ENCODE measurements around the gene RNF144B.

The RNF144B gene

GRCh38 chr6:18488526-18489270 lies 101.5 kb downstream of the RNF144B start:
- no peak for DNase-seq (ENCODE audit: low spot score)

DNA sequence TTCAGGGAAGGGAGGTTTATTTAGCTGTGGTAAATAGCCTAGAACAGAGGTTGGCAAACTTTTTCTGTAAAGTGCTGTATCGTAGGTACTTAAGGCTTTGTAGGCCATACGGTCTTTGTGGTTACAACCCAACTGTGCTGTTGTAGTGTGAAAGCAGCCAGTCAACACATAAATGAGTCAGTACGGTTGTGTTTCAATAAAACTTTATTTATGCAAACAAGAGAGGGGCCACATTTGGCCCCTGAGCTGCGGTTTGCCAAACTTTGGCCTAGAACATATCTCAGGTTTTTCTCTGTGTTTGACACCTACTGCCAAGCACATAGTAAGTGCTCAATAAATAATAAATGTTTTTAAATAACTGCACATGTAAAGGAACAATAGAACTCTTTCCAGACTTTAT lies 102.2 kb downstream of the RNF144B start:
- no peak for DNase-seq (ENCODE audit: low spot score)

- no peak for DNase-seq (ENCODE audit: low spot score)
Observed at GRCh38 chr6:18491308-18492045, 104.3 kb downstream of the RNF144B start.

GRCh38 chr6:18492972-18493371 lies 105.8 kb downstream of the RNF144B start:
- no peak for DNase-seq (ENCODE audit: low spot score)

DNA sequence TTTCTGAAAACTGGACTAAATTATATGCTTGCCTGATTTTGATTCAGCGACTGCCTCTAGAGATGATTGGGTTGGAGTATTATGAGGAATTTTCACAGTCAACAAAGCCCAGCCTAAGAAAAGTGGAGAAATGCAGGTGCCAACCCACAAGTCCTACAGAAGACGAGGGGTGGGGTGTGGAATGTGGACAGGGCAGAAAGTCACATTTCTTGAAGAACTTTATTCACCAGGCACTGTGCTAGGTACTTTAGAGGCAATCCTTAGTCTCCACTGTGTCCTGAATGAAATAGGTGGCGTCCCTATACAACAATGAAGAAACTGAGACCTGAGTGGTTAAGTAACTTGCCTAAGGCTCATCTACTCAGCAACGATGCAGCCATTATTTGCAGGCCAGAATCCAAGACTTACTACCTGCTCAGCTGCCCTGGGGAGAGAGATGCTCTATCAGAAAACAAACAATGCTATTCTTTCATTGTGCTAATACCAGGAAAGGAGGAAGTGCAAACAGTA lies 106.3 kb downstream of the RNF144B start:
- no peak for DNase-seq (ENCODE audit: low spot score)

- DNase-seq (ENCODE audit: low spot score) = no peak
Observed at GRCh38 chr6:18493925-18494324, 106.8 kb downstream of the RNF144B start.

DNA sequence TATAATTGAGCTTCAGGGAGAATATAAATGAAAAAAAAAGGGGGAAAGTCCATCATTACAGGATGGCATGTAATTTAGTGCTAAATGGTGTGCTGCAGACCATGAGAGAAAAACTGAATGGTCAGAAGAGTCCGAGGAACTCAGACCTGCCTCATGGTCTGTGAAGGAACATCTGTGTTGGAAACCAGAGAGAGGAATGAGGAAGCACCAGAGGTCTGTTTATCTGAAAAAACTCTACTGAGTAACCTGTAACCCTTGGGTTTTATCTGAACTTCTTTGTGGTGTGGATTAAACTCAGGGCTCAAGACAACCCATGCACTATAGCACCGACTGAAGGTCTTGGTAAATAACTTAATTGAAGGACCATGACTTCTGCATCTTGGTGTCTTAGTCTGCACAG lies 108.1 kb downstream of the RNF144B start:
- DNase-seq (ENCODE audit: low spot score) = no peak

DNA sequence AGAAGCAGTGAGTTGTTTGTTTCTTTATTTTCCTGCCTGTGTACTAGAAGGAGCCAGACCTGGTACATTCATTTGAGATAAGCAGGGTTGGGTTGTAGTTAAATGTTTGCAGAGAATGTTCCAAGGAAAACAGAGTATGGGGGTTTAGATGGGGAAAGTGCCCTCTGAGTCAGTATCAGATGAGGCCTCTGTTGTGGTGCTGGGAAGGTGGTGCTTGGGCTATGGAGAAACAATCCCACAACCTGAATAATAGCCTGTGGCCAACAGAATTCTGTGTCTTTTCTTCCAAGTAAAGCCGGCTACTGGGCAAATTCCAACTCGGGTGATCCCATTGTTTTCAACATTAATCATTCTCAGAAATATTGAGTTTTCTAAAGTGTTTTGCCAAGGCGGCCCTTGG lies 109.3 kb downstream of the RNF144B start:
- no peak for DNase-seq (ENCODE audit: low spot score)

DNA sequence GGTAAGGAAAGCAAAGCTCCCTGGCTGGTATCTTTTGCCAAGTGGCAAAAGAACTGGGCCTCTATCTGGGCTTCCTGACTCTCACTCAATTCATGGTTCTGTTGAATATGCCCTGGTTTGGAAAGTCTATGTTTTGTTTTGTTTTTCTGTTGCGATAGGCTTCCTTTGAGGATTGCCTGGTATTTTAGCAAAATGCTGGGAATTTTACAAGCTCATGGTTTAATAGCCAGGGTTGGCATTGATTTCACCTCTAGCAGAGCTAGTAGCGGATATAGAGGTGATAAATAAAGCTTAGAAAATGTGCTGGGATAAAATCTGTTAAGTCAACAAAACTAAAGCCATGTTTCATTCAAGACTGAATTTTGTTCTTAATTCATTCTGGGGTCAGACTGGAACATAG lies 109.9 kb downstream of the RNF144B start:
- DNase-seq (ENCODE audit: low spot score) = no peak

DNA sequence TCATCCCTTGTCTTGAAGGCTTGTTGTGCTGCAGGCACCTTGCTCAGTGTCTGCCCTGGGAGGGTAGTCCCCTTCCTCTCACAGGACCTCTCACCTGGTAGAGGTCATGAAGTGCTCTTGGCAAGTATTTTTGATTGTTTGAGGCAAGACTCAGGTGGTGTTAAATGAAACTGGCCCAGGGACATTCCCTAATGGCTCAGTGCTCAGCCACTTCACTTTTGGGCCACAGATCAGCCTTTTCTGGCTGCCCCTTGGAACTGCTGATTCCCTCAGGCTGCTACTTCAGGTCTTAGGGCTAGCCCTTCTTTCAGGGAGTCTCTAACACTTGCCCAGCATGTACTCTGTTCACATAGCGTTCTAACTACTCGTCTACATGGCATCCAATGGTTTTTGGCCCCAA lies 111.3 kb downstream of the RNF144B start:
- DNase-seq (ENCODE audit: low spot score) = no peak

DNA sequence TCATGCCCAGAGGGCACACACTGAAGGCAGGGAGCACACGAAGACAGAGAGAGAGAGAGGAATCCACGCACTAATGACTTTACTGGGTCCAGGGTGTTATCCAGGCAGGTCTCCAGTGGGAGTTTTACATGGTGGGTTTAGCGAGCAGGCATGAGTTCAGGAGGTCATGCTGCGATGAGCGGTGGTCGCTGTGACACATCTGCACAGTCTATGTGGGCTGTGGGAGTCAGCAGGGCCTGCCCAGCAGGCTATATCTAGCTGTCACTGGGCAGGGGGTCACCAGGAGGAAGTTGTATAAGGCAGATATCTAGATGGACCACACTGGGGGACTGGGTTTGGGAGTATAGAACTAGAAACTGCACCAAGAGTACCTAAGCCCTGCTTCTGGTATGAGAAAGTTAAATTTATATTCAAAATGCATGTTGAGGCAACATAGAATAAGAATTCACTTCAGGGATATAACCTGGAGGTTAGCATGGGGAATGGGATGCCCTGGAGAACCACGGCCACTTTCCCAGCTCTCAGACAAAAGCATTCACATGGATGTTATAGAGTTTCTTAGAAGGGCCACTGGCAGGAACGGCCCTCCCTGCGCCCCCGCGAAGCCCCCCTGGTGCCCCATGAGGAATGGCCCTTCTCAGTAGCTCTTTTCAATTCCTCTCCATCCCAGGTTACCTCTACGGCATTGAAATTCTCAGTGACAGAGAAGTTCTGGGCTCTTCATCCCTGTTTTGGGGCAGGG lies 113.9 kb downstream of the RNF144B start:
- DNase-seq (ENCODE audit: low spot score) = no peak

DNA sequence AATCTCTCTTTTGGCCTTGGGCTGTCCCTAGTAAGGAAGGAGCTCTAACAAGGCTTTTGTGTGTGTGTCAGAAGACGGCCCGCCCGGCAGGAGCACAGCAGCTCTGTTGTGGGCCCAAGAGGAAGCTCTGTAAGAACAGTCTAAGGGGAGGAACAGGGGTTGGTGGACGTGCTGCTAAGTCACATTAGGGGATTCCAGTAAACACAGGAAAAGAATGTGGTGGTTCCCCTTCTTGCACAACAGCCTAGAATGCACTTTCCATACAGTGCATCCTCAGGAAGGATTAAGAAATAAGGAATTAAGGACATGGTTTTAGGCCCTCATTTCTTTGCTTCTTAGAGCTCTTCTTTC lies 114.5 kb downstream of the RNF144B start:
- DNase-seq (ENCODE audit: low spot score) = no peak

GRCh38 chr6:18503206-18503592 lies 116.0 kb downstream of the RNF144B start:
- DNase-seq (ENCODE audit: low spot score) = no peak

DNA sequence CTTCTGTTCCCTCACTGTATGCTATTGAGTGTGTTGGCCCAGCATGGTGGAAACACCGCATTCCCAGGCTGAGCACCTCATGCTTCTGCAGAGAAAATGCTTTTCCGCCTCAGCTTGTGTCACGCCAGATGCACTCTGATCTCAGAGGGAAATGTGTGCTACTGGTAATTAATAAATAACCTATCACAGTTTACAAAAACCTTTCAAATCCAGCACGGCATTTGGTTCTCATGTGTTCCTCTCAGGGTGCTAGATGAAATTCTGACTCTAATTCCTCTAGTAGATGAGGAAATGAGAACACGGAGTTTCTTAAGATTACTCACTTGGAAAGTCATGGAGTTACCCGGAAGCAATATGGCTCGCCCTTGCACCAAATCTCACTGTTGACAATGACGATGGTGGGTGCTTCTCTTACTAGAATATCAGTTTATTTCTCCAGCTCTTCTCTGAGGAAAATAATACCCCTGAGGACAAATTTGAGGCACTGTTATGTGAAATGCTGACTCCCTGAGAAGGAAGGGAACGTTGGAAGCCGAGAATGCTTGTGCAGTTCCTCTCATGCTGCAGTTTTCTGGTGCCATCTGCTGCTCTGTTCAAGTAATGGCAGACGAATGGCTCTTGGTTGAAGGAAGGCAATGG lies 116.6 kb downstream of the RNF144B start:
- peak; percentile 78 for DNase-seq (ENCODE audit: low spot score)

DNA sequence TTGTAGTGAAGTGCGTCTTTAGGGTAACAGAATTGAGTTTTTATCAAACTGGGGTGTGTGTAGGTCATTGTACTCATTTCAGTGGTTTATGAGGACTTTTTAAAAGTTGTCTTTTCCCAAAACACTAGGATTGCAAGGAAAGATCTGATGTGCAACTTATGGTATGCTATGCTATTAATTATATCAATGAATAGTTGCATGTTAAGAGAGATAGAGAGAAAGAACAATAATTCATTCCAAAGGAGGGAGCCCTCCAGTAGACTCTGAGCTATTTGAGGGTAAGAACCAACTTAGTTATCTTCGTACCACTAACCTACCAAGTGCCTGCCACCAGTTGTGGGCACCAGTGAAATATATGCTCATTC lies 117.1 kb downstream of the RNF144B start:
- DNase-seq (ENCODE audit: low spot score) = no peak

GRCh38 chr6:18506382-18507017 lies 119.3 kb downstream of the RNF144B start:
- no peak for DNase-seq (ENCODE audit: low spot score)

- peak; percentile 38 for DNase-seq (ENCODE audit: low spot score)
Observed at GRCh38 chr6:18507018-18507415, 119.9 kb downstream of the RNF144B start.

GRCh38 chr6:18507561-18507960 lies 120.4 kb downstream of the RNF144B start:
- DNase-seq (ENCODE audit: low spot score) = no peak

- no peak for DNase-seq (ENCODE audit: low spot score)
Observed at GRCh38 chr6:18509871-18510643, 122.9 kb downstream of the RNF144B start.

DNA sequence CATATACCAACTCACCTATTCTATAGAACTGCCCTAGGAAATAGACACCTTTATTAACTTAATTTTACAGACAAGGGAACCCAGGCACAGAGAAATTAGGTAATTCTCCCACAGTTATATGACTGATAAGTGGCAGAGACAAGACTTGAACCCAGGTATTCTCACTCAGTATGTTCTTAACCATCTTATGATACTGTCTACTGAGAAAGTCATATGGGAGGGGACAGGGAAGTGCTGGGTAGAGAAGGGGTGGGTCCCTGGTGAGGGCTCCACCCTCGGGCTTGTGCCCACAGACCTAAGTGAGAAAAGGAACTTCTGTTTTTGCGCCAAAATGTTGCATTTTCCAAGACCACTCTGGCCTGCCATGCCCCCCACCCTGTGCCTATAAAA lies 123.5 kb downstream of the RNF144B start:
- no peak for DNase-seq (ENCODE audit: low spot score)

DNA sequence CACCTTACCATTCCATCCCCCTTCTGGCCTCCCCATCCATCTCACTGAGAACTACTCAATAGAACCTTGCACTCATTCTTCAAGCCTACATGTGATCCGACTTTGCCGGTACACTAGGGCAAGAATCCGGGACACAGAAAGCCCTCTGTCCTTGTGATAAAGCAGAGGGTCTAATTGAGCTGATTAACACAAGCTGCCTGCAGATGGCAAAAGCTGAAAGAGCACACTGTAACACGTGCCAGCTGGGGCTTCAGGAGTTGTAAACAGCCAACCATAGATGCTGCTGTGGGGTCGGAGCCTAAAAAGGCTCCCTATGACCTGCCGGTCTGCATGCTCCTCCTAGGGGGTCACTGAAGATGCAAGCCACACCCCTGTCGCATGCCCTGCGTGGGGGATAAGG lies 124.1 kb downstream of the RNF144B start:
- DNase-seq (ENCODE audit: low spot score) = no peak

Measured in NAMALWA (cell line).